Gastrocnemius medialis (tissue), 4 donors: ENCODE measurements around the gene MCU.

Experiments
- CTCF ChIP-seq, 5 experiments: fragments of 450-650 bp in 3 of 5; fragments of 200-600 bp in 2 of 5; sonication (generic) in 2 of 5; IDR thresholded peaks in 4 of 5; conservative IDR thresholded peaks in 1 of 5; 1 replicate in 4 of 5; 2 replicates in 1 of 5; pipeline ENCODE4 v1.5.1; 2016 to 2019; ENCODE audit warnings: antibody characterized with exemption in 5 of 5, mild to moderate bottlenecking in 3 of 5, moderate library complexity in 3 of 5
- POLR2A ChIP-seq, 2 donors: fragments of 450-650 bp; IDR thresholded peaks; one replicate each; pipeline ENCODE4 v1.6.1; 2017; ENCODE audit warnings: antibody characterized with exemption in 2 of 2, mild to moderate bottlenecking in 2 of 2, moderate library complexity in 2 of 2

- TF ChIP-seq CTCF (IDR thresholded peaks at IDR 0.05 in 4 of 5, conservative IDR thresholded peaks at IDR 0.05 in 1 of 5), result no peak
- TF ChIP-seq POLR2A (IDR thresholded peaks at IDR 0.05), result no peak
These were observed 48.6 kb downstream of the MCU start for GRCh38 chr10:72740528-72740927.
